Eye (tissue), 1 donor: ENCODE results near the gene LPIN1.

Experiments used
- DNase-seq: peaks from one replicate; pipeline ENCODE4 v3.0.0-alpha.2; 2015

LPIN1 gene, protein sequence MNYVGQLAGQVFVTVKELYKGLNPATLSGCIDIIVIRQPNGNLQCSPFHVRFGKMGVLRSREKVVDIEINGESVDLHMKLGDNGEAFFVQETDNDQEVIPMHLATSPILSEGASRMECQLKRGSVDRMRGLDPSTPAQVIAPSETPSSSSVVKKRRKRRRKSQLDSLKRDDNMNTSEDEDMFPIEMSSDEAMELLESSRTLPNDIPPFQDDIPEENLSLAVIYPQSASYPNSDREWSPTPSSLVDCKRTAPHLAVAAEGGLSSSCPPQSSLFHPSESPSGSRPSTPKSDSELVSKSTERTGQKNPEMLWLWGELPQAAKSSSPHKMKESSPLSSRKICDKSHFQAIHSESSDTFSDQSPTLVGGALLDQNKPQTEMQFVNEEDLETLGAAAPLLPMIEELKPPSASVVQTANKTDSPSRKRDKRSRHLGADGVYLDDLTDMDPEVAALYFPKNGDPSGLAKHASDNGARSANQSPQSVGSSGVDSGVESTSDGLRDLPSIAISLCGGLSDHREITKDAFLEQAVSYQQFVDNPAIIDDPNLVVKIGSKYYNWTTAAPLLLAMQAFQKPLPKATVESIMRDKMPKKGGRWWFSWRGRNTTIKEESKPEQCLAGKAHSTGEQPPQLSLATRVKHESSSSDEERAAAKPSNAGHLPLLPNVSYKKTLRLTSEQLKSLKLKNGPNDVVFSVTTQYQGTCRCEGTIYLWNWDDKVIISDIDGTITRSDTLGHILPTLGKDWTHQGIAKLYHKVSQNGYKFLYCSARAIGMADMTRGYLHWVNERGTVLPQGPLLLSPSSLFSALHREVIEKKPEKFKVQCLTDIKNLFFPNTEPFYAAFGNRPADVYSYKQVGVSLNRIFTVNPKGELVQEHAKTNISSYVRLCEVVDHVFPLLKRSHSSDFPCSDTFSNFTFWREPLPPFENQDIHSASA

DNA sequence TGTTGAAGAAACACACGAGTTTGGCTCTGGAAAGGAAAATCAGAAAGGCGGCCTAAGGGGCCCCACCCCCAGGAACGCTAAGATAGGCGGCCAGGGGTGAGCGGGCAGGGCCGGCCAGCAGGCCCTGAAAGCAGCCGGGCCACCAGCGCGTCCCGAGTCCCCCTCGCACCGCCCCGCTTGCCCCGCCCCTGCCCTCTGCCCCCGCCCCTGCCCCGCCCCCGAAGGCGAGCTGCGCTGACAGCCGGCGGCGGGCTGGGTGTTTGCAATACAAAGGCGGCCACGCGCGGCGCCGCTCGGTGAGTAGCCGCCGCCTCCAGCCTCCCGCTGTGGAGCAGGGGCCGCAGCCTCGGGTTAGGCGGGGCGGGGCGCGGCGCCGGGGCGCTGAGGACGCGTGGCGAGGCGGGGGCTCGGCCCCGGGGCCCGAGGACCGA is at the start of gene LPIN1:
LPIN1 (plus strand) TSS at position 257 of the 431 bp plus-strand sequence. CDS start 18,910 bp downstream, outside the sequence.
- DNase-seq = peak; percentile 93

DNA sequence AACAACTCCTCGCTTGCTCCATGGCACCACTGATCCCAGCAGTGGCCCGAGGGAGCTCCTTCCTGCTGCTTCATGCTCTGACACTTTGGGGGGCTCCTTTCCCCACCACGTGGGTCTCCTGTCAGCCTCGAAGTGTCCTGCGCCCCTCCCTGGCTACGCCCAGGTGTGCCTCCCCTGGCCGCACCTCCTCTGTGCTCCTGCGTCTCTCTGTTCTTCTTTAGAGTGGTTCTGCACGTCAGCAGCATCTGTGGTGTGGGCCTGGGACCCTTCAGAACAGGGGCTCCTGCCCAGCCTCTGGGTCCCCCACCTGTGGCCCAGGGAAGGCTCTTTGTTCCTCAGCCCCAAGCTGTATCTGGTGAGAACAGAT is 49.7 kb upstream of the LPIN1 start:
- DNase-seq = no peak

DNA sequence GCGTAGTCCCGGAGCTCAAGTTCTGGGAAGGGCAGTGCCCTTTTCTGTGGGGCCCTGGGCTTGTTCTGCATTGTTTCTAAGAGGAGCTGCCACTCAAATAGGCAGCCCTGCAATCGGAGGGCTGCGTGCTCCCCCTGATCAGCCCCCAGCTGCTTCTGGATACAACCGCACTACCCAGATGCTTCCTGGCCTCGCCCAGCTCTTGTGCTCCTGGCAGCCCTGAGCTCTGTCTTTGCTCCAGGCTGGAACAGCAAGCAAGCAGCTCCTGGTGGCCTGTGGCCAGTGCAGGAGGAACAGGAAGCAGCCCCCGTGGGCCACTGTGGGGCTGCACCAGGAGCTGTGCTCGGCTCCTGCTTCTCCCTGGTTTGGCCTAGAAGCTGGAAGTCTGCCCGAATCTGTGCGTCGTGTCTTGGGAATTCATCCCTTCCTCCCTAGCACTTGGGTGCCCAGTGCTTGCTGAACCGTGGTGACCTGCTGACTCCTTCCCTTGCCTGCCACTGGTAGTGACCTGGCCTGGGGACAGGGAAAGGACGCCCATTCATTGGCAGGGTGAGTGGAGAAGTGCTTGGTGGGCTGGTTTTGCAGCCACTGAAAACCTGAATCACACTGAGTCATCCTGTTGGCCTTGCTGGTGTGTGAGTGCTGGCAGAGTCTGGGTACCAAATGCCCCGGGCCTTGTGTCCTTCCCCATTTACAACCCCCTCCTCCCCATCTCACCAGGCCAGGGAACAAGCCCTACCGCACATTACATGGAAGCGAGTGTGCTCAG is 49.1 kb upstream of the LPIN1 start:
- DNase-seq = peak; percentile 53

DNA sequence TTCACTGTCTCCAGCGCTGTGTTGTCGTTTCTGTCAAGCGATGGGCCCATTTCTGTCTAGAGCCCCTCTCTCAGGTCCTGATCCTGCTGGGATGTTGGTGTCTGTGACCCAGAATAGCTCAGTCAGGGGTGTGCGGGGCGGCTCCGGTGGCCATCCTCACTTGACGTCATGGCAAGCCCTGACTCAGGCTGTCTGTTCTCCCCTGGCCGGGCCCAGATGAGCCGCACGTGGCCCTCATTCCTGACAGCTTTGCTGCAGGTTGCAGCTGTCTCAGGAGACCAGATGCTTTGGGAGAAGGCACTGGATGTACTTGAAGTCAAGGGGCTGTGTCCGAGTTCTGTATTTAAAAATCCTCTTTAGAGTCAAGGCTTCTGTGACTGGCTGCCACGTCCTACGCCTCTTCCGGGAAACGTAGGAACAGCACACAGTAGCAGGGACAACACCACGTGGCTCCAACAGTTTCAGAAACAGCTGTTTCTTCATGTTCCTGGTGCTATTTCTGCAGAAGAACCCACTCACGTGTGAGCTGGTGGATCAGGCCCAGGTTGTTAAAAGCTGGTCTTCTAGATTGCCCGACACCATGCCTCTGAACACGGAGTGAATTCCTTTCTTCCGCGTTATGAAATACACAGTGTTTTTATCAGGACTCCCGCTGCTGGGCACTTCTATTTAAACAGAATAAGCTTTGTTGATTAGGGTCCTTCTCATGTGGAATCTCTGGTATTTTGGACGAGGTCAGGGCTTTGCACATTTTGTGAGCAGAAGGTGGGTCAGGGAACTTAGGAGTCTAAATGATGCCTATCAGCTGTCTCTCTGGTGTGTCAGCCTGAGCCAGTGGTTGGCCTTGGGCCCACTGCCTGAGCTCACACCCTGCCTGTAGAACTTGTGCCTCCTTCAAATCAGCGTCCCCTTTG is 48.2 kb upstream of the LPIN1 start:
- DNase-seq = peak; percentile 29

DNA sequence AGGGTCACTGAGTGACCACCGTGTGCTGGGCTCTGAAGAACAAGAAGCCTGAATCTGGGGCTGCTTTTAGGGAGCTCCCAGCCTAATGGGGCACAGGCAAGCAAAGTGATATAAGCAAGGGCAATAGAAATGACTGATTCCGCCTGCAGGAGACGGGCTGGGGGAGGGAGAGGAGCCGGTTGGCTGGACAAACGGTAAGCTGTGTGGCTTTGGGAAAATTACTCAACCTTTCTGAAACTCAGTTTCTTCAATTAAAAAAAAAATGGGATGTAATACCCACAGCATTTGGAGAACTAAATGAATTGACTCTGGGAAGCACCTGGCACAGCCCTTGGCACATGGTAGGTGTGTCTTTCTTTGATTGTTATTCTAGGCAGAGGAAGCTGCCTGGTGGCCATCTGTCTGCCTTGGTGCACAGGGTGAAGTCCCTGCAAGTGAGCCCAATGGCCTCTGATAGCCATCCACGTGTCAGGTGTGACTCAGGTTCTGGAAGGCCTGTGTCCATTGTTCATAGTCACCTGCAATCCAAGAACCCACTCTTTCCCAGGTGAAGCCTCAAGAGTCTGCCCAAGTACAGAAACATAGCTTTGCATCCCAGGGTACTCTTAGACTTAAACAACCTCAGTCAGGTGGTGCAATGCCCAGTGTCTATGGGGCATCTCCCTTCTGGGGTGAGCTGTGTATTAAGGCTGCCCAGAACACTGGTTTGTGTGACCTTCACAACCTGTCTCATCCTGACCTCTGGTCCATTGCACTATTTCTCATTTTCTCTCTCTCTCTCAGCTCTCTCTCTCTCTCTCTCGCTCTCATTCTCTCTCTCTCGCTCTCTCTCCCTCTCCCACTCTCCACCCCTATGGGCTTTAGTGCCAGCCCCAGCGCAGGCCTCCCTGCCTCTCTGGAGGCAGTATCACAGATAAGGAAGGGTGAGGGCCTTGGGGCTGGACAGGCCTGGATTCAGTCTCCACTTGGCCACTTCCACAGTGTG is 46.5 kb upstream of the LPIN1 start:
- no peak for DNase-seq

DNA sequence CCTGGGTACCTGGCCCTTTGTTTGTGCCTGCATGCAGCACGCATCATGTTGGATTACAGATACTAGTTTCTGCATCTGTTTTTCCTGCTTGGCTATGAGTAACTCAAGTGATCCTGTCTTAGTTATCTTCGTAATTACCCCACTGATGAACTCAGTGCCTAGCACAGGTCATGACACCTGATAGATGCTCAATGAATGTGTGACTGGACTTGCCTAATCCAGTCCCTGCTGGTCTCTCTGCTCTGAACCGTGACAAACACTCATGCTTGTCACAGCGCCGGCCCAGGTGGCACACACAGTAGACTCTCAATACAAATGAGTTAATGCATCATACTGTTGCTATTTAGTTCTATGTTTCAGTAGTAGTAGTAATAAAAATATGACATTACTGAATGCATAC is 45.2 kb upstream of the LPIN1 start:
- DNase-seq = peak; percentile 27

DNA sequence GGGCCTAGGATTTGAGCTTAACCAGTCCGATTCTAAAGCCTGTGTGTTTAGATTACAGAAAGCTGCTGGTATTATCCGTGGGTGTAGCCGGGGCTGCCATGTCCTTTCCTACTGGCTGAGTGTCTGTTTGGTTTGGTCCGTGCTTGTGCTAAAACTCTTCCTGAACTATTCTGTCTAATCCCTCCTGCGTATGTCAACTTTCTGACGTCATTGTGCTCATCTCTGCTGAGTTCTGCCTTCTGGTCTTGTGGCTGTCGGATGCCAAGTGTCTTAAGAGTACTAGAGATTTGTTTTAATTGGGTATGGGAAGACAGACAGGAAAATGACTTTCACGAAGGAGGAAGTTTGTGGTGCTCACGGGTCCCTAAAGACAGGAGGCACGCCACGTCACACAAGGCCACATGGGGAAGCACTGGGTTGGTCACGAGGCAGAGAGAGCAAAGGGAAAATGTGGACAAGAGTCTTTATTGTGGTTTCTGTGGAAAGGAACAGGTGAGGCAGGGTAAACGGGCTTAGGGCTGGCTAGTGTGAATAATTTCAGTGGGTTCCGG is 44.6 kb upstream of the LPIN1 start:
- no peak for DNase-seq

DNA sequence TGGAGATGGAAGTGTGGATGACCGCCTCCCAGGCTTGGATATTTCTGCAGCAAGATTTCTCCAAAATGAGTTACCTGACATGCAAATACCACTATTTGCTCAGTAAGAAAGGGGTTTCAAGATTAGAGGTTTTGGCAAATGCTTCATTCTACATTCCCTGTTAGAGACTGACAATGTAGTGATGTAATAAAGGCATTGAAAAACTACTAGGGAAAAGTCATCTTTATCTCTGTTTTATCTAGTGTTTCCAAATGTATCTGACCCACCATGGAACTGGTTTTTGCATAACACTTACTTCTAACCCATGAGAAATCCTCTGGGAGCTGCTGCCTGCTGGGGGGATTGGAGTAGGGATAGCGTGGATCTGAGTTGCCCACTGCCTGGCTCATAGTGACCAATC is 43.5 kb upstream of the LPIN1 start:
- DNase-seq = no peak

DNA sequence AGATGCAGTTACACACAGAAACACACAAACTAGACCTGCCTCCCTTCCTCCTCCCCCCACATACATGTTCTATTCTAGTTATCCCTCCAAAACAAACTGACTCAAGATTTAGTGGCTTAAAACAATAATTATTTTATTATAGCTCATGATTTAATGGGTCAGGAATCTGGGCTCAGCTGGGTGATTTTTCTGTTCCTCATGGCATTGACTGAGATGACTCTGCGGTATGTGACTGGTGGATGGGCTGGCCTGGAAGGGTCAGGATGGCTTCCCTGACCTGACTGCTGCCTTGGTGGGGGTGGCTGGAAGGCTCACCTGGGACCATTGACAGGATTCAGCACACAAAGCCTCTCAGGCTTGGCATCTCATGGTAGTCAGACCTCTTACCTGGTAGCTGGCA is 42.7 kb upstream of the LPIN1 start:
- no peak for DNase-seq

DNA sequence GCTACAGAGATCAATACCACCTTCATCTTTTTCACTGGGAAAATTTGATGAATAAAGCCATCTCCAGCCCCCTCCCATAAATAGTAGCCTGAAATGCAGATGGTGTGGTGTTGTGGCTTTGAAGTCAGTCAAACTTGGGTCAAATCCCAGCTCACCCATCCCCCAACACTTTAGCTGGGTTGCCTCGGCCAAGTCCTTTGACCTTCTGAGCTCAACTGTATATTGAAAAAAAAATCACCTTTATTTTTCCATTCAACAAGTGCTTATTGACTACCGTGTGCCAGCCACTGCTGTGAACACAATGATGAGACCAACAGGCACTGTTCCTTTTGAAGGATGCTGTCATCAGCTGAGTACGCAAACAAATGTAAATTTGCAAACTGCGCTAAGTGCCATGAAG is 41.4 kb upstream of the LPIN1 start:
- no peak for DNase-seq

DNA sequence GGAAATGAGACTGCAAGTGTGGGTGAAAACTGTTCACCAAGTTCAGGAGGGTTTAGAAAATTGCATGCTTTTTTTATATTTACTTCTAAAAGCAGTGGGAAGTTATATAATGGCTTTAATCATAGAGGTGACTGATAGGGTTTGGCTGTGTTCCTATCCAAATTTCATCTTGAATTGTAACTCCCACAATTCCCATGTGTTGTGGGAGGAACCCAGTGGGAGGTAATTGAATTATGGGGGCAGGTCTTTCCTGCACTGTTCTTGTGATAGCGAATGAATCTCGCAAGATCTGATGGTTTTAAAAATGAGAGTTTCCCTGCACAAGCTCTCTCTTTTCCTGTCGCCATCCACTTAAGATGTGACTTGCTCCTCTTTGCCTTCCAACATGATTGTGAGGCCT is 40.7 kb upstream of the LPIN1 start:
- DNase-seq = no peak

DNA sequence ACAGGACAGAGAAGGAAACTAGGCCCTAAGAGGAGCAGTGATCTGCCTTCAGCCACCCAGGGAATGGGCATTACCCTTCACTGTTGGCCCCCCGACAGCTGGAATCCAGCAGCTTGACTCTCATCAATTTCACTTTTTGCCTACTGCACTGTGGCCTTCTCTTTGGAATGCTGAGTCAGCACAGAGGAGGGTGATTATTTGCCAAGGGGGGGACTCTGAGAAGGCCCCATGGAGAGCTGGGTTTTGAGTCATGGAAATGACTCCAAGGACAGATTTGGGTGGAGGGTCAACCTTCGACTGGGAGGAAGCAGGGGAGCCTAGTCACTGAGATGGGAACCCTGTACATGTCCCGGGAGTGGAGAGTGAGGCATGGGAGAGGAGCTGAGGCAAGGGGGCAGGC is 38.3 kb upstream of the LPIN1 start:
- no peak for DNase-seq

DNA sequence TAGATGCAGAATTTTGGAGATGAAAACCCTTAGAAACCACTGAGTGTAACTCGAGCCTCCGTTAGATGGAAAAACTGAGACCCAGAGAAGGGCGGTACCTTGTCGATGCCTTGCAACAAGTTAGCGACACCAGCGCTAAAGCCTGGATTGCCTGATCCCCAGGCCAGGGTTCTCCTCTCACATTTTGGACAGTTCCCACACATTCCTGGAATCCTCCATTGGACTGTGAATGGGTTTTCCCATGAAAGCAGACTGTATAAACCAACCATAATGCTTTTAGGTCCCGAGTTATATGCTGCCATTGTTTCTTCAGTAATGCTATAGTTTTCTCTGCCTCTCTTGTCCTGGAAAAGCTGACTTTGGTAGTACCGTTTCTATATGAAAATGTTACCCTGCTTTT is 37.1 kb upstream of the LPIN1 start:
- no peak for DNase-seq

DNA sequence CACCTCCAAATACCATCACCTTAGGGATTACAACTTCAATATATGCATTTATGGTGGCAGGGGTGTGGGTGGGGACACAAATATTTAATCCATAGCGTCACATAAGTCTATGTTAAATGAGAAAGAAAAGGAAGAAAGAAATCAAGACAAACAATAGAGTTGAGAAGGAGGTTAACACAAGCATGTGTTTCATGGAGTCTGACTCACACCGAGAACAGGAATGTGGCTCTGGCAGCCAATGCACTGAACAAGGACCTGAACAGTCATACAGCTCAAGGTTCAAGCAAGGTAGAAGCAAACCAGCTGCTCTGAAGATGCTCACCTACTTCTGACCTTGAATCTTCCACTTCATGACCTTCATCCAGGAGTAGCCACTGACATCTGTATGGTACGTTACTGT is 36.2 kb upstream of the LPIN1 start:
- DNase-seq = peak; percentile 30

DNA sequence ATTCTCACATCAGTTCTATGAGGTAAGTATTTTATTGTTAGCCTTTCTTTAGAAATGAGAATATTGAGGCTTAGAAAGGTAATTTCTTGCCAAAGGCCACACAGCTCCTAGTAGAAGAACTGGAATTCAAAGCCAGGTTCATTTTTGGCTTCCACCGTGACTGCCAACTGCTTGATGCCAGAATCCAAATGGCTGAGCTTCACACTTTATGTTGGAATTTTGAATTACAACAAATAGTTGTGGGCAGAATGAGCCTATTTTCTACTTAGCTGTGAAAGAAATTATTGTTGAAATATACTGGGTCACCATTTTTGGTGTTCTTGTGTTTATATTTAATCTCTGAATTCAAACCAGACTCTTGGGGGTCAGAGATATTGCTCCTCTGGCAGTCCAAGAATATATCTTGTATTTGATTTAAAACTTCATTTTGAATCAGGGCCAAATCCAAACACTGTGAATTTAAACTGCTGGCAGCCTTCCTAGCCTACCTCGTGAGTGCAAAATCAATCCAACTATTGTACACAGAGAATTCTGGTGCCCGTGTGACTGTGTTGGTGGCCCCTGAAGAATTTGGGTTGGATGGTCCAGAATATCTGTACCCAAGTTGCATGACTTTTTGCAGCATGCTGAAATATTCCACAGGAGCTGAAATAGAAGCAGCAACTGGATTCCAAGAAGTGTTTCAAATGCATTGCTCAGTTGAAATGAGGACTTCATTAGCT is 35.6 kb upstream of the LPIN1 start:
- peak; percentile 30 for DNase-seq

DNA sequence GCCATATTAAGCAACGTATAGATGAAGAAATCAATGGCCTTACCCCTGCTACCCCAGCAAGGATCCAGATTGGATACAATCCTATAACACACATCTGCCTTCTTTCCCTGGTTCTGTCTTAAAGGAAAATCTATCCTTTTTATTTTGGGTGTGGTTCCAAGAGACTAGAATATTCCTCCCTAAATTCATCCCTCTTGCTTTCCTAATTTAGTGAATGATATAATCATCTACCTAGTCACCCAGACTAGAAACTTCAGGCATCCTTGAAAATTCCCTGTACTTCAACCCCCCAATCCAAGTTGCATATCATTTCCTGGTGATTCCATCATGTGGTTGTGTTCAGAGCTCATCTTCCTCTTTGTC is 35.1 kb upstream of the LPIN1 start:
- no peak for DNase-seq

DNA sequence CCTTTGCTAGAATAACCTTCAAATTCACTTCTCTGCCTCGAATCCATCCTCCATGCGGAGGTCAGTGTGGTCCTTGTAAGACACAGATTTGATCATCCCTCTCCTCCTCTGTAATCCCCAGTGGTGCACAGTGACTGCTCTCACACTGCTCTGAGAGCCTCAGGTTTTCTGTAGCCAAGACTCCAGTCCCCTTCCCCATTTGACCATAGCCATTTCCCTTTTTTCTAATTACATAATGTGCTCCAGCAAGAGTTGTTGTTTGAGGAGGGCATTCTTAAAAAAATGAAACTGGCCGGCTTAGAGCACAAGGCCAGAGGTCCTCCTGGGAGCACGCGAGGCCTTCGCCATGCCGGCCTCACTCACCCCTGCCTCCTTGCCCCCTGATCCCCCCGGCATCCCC is 34.7 kb upstream of the LPIN1 start:
- DNase-seq = no peak

DNA sequence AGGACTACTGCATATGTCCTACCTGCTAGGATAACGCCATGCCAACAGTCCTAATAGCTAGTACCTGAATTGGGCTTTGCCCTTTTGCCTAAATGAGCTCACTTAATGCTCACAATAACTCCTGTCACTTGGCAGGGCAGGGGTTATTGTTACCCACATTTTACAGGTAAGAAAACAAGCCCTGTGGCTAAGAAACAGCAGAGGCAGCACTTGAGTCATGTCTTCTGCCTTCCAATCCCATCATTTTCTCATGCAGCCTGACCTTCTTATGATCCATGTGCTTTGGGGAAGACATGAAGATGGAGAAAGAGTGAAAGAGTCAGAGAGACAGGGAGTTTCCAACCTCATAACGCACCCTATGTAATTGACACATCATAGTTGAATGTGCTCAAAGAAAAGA is 33.6 kb upstream of the LPIN1 start:
- no peak for DNase-seq

DNA sequence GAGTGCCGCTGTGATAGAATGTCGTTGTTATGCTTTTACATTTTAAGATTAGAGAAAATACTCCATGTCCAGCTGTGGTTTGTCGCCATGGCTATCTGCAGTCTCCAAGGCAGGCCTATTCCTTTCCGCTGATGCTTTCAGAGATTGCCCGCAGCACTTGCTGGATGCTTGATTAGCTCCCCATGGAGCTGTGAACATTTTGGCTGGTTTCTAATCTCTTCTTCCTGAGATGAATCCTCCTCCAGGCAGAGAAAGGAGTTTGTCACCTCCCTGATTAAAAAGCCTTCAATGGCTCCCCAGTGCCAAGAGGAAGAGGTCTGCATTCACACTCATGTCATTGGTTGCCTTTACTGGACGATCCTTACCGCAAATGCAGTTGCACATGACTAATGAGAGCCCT is 32.6 kb upstream of the LPIN1 start:
- DNase-seq = peak; percentile 22
